Neural cell (in vitro differentiated cells): ENCODE data around the gene GPR35.

Source experiments
- EP300 ChIP-seq: fragments of 450-650 bp; conservative IDR thresholded peaks from 2 replicates; pipeline ENCODE4 v1.6.1; 2014; ENCODE audit warnings: antibody characterized with exemption, mild to moderate bottlenecking, moderate library complexity; ENCODE audit not compliant: poor library complexity, severe bottlenecking
- EZH2 ChIP-seq: fragments of 200-600, 300-800 bp; shearing (Covaris generic), sonication (generic); IDR thresholded peaks from 2 replicates; pipeline ENCODE4 v1.6.1; 2014; ENCODE audit warnings: antibody characterized with exemption, low read length, borderline replicate concordance, mild to moderate bottlenecking; ENCODE audit not compliant: insufficient read depth, poor library complexity, severe bottlenecking
- POLR2AphosphoS5 ChIP-seq: IDR thresholded peaks from 2 replicates; pipeline ENCODE4 v1.6.1; 2012
- RAD21 ChIP-seq: fragments of 450-650 bp; conservative IDR thresholded peaks from 2 replicates; pipeline ENCODE4 v1.6.1; 2014; ENCODE audit warnings: antibody characterized with exemption, mild to moderate bottlenecking, moderate library complexity
- TF ChIP-seq, protein P1 (sequence below): fragments of 450-650 bp; IDR thresholded peaks from 2 replicates; pipeline ENCODE4 v1.5.1; 2014; ENCODE audit warnings: antibody characterized with exemption, mild to moderate bottlenecking, moderate library complexity; ENCODE audit not compliant: poor library complexity, severe bottlenecking

DNA sequence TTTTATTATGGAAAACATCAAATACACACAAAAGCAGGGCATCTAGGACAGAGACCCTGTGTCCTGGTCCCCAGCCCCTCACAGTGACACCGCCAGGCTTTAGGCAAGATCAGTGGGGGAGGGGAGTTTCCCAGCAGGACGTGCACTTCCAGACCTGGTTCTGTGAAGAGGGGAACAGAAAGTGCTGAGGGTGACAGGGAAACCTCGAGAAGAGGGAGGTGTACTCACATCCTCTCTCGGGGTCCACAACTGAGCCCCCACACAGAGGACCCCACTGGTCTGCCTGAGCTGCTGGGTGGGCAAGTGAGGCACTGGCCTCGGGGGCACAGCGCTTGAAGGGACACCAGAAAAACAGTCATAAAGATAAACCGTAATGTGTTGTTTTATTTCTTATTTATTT, 4.4 kb upstream of the GPR35 start:
- TF ChIP-seq POLR2AphosphoS5 (no peak), EZH2 (no peak), EP300 (no peak), RAD21 (no peak)
- TF ChIP-seq, protein P1, sequence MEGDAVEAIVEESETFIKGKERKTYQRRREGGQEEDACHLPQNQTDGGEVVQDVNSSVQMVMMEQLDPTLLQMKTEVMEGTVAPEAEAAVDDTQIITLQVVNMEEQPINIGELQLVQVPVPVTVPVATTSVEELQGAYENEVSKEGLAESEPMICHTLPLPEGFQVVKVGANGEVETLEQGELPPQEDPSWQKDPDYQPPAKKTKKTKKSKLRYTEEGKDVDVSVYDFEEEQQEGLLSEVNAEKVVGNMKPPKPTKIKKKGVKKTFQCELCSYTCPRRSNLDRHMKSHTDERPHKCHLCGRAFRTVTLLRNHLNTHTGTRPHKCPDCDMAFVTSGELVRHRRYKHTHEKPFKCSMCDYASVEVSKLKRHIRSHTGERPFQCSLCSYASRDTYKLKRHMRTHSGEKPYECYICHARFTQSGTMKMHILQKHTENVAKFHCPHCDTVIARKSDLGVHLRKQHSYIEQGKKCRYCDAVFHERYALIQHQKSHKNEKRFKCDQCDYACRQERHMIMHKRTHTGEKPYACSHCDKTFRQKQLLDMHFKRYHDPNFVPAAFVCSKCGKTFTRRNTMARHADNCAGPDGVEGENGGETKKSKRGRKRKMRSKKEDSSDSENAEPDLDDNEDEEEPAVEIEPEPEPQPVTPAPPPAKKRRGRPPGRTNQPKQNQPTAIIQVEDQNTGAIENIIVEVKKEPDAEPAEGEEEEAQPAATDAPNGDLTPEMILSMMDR: no peak
